HUES48 (cell line): ENCODE results near the gene ATF2.

Source experiments
- H3K27ac ChIP-seq: one replicate; pipeline ENCODE4 v1.7.0; 2013; ENCODE audit warnings: low read depth, low read length, inconsistent platforms
- H3K27me3 ChIP-seq: 2 replicates; pipeline ENCODE4 v1.6.1; 2013; ENCODE audit warnings: mild to moderate bottlenecking, low read length; ENCODE audit not compliant: control insufficient read depth, insufficient read depth
- H3K36me3 ChIP-seq: 2 replicates; pipeline ENCODE4 v1.6.1; 2013; ENCODE audit warnings: low read length; ENCODE audit not compliant: control insufficient read depth, insufficient read depth
- H3K4me1 ChIP-seq: 2 replicates; pipeline ENCODE4 v1.6.1; 2013; ENCODE audit warnings: mild to moderate bottlenecking, low read length; ENCODE audit not compliant: control insufficient read depth, insufficient read depth
- H3K4me3 ChIP-seq: 2 replicates; pipeline ENCODE4 v1.5.1; 2013; ENCODE audit warnings: mild to moderate bottlenecking, low read depth, low read length
- H3K9ac ChIP-seq: 2 replicates; pipeline ENCODE4 v1.6.1; 2013; ENCODE audit warnings: mild to moderate bottlenecking, low read depth, low read length, moderate library complexity
- H3K9me3 ChIP-seq: 2 replicates; pipeline ENCODE4 v1.6.1; 2013; ENCODE audit warnings: low read length; ENCODE audit not compliant: control insufficient read depth, insufficient read depth

ATF2 gene

GRCh38 chr2:175027755-175028154, 140.2 kb downstream of the ATF2 start:
- H3K4me3 ChIP-seq, result no peak overlapping the region
- no peak overlapping the region for H3K27ac ChIP-seq
- 0 out of 2 replicates have a peak, but pooled peaks cover 4% of the 10 kb centered on the region for H3K4me1 ChIP-seq
- H3K36me3 ChIP-seq, result no peaks in the 10 kb centered on the region
- no peaks in the 10 kb centered on the region for H3K9me3 ChIP-seq
- H3K9ac ChIP-seq, result no peak overlapping the region
- H3K27me3 ChIP-seq, result no peaks in the 10 kb centered on the region

DNA sequence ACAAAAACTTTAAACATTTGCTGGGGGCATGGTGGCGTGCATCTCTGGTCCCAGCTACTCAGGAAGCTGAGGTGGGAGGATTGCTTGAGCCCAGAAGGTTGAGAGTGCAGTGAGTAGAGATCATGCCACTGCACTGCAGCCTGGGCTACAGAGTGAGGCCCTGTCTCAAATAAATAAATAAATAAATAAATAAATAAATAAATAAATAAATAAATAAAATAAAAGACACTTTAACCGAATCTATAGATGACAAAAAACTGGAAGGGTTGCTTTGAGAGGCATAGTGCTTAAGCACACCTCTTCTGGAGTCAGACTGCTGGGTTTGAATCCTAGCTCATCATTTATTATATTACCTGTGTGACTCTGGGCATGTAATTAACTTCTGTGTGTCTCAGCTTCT, 141.6 kb downstream of the ATF2 start:
- Histone ChIP-seq H3K36me3 (no peaks in the 10 kb centered on the region), H3K27ac (no peak overlapping the region), H3K9me3 (no peaks in the 10 kb centered on the region), H3K27me3 (no peaks in the 10 kb centered on the region), H3K4me3 (no peak overlapping the region), H3K9ac (no peak overlapping the region), H3K4me1 (0 out of 2 replicates have a peak, but pooled peaks cover 4% of the 10 kb centered on the region)

GRCh38 chr2:175025946-175026345, 142.1 kb downstream of the ATF2 start:
- Histone ChIP-seq H3K4me1 (0 out of 2 replicates have a peak, but pooled peaks cover 4% of the 10 kb centered on the region), H3K9ac (no peak overlapping the region), H3K4me3 (no peak overlapping the region), H3K27ac (no peak overlapping the region), H3K9me3 (no peaks in the 10 kb centered on the region), H3K36me3 (no peaks in the 10 kb centered on the region), H3K27me3 (no peaks in the 10 kb centered on the region)

DNA sequence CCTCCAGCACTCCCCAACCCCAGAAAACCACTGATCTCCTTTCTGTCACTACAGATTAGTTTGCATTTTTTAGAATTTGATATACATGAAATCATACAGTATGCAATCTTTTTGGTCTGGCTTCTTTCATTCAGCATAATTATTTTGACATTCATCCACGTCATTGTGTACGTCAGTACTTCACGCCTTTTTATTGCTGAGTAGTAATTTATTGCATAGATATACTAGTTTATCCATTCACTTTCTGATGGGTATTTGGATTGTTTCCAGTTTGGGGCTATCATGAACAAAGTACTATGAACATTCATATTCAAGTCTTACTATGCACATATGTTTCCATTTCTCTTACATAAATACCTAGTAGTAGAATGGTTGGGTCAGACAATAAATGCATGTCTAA, 142.8 kb downstream of the ATF2 start:
- Histone ChIP-seq H3K27me3 (no peaks in the 10 kb centered on the region), H3K4me1 (0 out of 2 replicates have a peak, but pooled peaks cover 4% of the 10 kb centered on the region), H3K27ac (no peak overlapping the region), H3K9ac (no peak overlapping the region), H3K36me3 (no peaks in the 10 kb centered on the region), H3K9me3 (no peaks in the 10 kb centered on the region), H3K4me3 (no peak overlapping the region)

GRCh38 chr2:175022923-175023322, 145.1 kb downstream of the ATF2 start:
- Histone ChIP-seq H3K36me3 (no peaks in the 10 kb centered on the region), H3K9me3 (no peaks in the 10 kb centered on the region), H3K27ac (no peak overlapping the region), H3K9ac (no peak overlapping the region), H3K4me1 (no peaks in the 10 kb centered on the region), H3K4me3 (no peak overlapping the region), H3K27me3 (no peaks in the 10 kb centered on the region)
